AG08395 (cell line): Measurements from ENCODE around the gene CACNA1B.
"Not testable (repeated sequence)": the region's sequence is repeated elsewhere in the genome, so short reads cannot be mapped to it uniquely, and the experiment has no call there.

ENCODE experiments used
- DNase-seq: peaks from one replicate; pipeline ENCODE4 v3.0.0; 2012; ENCODE audit warnings: mixed read lengths, low spot score

The CACNA1B gene

GRCh38 chr9:138099803-138100598 lies 222.4 kb downstream of the CACNA1B start:
- no peak for DNase-seq

DNA sequence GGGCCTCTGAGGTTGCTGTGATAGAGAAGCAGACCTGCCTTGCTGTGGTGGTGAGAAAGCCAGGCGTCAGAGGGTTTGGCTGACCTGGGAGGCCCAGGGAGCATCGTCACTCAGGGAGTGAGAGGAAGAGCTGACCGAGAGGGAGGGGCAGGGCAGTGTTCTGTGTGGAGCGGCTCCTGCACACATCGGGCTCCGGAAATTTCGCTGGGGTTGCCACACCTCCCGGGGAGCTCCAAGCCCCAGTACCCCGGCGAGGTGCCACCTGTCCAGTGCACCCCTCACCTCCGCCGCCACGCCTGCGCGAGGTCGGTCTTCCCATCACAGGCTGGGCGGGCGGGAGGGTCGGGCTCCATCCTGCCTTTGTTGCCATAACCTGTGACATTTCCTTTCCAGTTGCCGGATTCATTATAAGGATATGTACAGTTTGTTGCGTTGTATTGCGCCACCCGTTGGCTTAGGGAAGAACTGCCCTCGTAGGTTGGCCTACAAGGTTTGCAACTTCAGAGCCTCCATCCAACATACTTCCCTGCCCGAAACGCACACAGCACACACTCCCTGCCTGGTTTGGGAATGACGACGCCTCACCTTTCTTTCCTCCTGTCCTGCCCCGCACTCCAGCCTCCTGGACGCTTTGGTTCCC lies 223.2 kb downstream of the CACNA1B start:
- no peak for DNase-seq

DNA sequence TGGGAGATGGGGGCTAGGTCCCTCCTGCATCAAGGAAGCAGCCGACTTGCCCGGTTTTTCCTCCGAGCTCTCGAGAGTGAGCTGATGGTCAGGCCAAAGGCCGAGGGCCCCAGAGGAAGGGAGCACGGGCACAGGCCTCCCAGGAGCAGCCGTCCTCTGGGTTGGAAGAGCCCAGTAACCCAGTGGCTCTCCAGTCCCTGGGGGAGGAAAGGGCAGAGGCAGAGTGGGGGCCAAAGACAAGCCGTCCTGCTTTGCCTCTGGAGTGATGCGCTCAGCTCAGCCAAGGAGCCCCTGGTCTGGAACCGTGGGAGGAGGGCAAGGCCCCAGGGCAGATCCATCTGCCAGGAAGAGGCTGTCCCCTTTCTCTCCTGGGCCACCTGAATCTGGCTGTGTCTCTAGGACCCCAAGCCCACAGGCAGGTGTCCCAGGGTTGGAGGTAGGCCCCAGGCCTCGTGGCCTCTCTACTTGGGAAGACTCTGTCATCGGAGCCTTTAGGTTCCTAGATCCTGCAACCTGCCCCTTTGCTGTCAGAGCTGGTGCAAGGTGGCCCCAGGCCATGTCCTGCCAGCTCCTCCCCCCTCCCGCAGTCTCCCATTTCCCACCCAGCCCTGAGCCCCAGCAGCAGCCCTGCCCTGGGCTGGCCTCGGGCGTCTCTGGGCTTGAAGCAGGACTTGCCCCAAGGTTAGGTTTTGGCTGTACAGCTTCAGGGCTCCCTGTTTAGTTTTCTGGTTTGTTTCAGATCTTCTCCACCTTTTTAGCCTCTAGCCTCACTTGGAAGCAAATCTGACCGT lies 224.1 kb downstream of the CACNA1B start:
- no peak for DNase-seq

DNA sequence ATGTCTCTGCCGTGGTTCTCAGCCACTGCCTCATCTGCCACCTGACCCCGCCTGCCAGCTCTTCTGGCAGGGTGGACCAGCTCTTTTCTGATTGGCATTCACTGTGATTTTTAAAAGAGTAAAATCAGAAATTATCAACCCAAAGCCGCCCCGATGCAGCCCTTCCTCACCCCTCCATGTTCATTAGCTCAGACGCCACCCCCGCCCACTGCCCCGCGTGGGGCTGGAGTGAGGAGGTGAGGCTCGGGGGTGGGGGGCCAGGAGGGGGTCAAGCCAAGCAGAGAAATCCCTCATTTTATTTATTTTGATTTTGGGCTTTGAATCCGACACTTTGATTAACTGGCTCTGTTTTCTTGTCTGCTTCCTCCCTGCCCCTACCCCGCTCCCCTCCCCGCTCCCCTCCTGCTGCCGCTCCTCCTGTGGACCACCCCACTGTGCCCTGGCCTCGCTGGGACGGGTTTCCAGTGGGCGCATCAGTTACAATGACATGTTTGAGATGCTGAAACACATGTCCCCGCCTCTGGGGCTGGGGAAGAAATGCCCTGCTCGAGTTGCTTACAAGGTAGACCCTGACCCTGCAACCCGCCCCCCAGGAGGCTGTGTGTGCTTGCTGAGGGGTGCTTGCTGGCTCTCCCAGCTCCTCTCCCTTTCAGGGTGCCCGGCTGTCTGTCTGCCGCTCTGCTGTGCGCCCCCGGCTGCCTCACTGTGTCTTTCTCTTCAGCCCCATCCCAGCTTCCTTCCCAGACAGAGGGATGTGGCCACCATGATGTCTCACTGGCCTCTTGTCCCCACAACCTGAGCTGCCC lies 224.9 kb downstream of the CACNA1B start:
- DNase-seq: no peak

DNA sequence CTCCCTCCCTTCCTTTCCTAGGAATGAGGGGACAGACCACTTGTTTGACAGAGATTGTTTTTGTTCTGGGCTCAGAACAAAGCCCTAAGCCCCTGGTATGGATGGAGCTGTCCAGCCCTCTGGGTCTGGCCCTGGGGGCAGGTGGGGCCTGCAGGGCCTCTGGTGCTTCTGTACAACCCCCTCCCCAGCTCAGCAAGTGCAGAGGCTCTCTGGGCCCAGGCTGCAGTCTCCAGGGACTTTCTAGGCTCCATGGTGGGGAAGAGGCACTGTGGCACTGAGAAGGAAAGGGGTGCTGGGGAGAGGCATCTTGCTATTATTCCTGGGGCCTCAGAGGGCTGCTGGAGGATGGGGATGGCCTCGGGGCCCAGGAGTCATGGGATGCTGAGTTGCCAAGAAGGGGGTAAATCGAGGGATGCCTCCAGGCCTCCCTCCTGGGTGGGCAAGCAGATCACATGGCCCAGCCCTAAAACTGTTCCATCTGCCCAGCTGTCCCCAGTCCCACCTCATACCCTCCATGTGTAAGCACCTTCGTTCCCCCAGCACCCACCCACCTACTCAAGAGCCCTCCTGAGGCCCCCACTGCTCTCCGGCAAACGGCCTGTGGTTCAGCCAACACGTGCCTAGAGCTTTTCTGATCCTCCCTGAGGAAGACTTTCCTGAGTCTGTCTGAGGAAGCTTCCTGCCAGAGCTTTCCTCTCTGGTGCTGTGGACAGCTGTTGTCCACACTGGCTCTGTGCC lies 225.7 kb downstream of the CACNA1B start:
- no peak for DNase-seq

GRCh38 chr9:138103849-138104206 lies 226.2 kb downstream of the CACNA1B start:
- DNase-seq: no peak

GRCh38 chr9:138104251-138105122 lies 226.9 kb downstream of the CACNA1B start:
- no peak for DNase-seq

DNA sequence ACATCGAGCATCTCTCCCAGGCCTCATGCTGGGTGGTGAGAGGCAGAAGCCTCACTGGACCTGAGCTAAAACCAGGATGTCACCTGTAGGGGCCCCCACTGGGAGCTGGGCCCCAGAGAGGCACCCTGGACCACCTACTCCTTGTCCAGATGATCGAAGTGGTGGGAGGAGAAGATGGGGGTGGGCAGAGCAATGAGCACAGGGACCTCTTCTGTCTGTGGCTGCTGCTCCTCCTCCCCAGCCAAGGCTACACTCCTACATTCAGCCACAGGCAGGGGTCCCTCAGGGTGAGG lies 227.5 kb downstream of the CACNA1B start:
- DNase-seq: no peak

DNA sequence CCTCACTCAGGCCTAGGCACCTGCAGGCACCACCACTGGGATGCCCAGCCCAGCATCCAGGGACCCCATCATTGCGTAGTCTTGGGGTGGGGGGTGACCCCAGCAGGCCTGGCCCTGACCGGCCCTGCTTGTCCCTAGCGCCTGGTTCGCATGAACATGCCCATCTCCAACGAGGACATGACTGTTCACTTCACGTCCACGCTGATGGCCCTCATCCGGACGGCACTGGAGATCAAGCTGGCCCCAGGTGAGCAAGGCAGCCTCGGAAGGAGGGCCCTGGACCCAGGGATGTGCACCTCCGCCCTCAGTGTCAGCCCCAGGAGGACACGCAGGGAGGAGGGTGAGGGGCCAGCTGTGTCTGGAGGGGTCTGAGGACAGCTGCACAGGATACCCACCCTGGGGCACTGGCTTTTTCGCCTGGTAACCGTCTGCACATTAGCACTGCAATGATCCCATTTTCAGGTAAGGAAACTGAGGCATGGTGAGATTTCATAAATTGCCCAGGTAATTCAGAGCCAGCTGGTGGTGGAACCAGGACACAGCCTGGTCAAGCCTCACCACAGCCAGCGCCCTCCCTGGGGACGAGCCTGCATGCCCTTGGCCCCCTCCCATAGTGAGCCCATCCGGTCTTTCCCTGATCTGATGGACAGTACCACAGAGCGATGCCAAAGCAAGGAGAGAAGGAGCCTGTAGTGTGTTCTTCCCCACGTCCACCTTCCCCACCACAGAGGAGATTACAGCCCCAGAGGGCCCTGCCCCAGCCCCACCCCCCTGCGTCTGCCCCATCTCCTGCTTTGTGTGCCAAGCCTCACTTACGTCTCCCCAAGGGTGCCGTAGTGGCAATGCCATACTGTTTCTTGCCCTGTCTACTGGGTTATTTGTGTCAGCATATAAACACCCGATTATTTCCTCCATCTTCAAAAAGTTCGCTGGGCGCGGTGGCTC lies 228.3 kb downstream of the CACNA1B start:
- DNase-seq: no peak

GRCh38 chr9:138107039-138107438 lies 229.5 kb downstream of the CACNA1B start:
- not testable (repeated sequence) for DNase-seq

DNA sequence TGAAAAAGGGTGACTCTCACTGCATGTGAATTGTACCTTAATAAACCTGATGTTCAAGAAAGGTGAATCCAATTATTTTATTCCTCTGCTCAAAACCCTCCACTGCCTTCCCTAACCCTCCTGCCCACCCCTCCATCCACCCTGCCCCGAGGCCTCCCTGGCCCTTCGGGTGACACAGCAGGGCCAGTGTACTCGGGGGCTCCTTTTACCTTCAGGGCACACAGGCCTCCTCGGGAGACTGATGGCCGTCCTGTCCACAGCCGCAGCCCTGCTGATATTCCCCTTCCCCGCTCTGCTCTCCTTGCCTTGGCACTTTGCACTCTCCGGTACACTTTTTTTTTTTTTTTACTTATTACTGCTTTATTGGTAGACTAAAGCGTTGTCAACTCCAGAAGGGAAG lies 234.0 kb downstream of the CACNA1B start:
- no peak for DNase-seq

DNA sequence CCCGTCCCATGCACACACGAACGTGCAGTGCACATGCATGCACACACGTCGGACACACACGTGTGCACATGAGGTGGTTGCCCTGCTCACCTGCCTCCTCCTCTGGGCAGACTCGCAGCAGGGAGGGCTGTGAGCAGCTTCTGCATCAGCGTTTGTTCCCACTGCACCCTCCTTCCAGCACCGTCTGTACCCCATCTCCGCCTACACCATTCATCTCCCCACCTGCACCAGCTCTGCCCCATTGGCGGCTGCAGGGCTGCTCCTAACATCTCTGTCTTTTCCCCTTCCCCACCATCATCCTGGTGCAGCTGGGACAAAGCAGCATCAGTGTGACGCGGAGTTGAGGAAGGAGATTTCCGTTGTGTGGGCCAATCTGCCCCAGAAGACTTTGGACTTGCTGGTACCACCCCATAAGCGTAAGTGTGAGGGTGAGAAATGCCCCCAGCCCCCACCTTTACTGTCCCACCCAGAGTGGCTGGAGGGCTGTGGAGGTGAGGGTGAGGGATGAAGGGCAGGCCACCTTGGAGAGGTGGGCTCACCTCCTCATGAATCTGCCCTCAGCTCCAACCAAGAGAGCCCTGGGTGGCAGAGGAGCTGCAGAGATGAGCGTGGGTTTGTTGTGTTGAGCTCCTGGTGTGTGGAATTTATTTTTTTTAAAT lies 234.6 kb downstream of the CACNA1B start:
- DNase-seq: no peak

- DNase-seq: no peak
Measured at GRCh38 chr9:138112791-138113600, 235.4 kb downstream of the CACNA1B start.

DNA sequence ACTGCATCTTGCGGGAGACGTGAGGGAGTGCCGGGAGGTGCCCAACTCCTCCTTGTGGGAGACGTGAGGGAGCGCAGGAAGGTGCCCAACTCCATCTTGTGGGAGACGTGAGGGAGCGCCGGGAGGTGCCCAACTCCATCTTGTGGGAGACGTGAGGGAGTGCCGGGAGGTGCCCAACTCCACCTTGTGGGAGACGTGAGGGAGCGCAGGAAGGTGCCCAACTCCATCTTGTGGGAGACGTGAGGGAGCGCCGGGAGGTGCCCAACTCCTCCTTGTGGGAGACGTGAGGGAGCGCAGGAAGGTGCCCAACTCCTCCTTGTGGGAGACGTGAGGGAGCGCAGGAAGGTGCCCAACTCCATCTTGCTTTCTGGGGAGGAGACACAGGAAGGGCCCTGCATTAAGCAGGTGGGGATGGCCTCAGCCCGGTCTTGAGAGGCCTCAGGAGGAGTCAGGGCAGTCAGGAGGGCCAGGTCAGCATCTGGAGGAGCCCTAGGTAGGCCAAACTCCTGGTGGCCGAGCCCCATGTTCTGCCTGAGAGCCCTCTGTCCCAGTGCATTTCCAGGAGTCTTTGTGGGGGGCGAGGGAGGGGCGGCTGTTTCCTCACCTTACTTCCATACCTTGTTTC lies 236.2 kb downstream of the CACNA1B start:
- DNase-seq: not testable (repeated sequence)

- no peak for DNase-seq
Measured at GRCh38 chr9:138114501-138115245, 237.1 kb downstream of the CACNA1B start.

- DNase-seq: no peak
Measured at GRCh38 chr9:138115506-138115905, 237.9 kb downstream of the CACNA1B start.

DNA sequence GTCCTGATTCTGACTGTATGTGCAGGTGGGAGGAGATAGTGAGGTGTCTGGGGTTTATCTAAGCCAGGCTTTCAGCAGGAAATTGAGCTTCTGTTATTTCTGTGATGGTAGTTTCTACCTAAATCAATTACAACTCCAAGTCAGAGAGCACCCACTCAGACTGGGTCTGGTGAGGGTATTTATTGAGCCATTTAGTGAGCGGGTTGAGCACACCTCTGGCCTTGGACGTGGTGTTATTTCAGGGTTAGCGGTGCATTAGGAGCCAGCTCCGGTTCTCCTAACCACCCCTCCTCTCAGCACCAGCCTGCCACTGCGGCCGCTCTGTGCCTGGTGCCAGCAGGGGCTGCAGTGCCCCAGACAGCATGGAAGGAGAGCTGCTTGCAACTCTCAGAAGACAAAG lies 238.9 kb downstream of the CACNA1B start:
- no peak for DNase-seq
